ENCODE measurements around the gene FAM193B.

FAM193B gene

GRCh38 chr5:177545487-177546257 is 8.7 kb downstream of the FAM193B start:
- Histone ChIP-seq H2AK5ac (ENCODE audit: low read length) (no peak overlapping the region), H2BK120ac (ENCODE audit: insufficient read depth, low read length, poor library complexity) (no peak overlapping the region), H4K8ac (ENCODE audit: low read depth, low read length) (no peak overlapping the region), H3K9ac (ENCODE audit: low read length) (no peak overlapping the region), H3K23ac (ENCODE audit: low read length) (no peak overlapping the region), H3K14ac (ENCODE audit: low read length) (no peak overlapping the region), H2BK5ac (ENCODE audit: low read depth, low read length, poor library complexity) (peak overlapping the region; percentile 2), H3K27ac (ENCODE audit: low read depth, low read length) (peak overlapping the region; percentile 66), H3K4me1 (ENCODE audit: control insufficient read depth in 1 of 2, insufficient read depth in 2 of 2, low read length in 2 of 2) (peaks cover 8 to 18% of the 10 kb centered on the region in 2 experiments), H3K27me3 (ENCODE audit: insufficient read depth, low read length) (no peaks in the 10 kb centered on the region), H3K4me2 (ENCODE audit: low read length) (no peak overlapping the region), H3K4me3 (ENCODE audit: low read depth, low read length) (no peak overlapping the region), H4K91ac (ENCODE audit: low read depth, low read length) (no peak overlapping the region), H4K12ac (ENCODE audit: low read depth, low read length) (no peak overlapping the region), H3K79me1 (ENCODE audit: low read length) (no peaks in the 10 kb centered on the region), H3K36me3 (ENCODE audit: control insufficient read depth in 1 of 2, insufficient read depth in 2 of 2, low read length in 2 of 2) (peaks cover 3% of the 10 kb centered on the region in 2 experiments), H3K9me3 (ENCODE audit: insufficient read depth, low read depth, low read length) (no peaks in the 10 kb centered on the region), H2BK12ac (ENCODE audit: low read length) (no peak overlapping the region), H3K18ac (ENCODE audit: low read length) (no peak overlapping the region), H3K4ac (ENCODE audit: low read depth, low read length) (no peak overlapping the region), H3K79me2 (ENCODE audit: control insufficient read depth, insufficient read depth, low read length, poor library complexity) (no peaks in the 10 kb centered on the region), H2AFZ (ENCODE audit: insufficient read depth, low read length, poor library complexity) (no peak overlapping the region)
- WGBS (ENCODE audit: extremely low coverage, insufficient coverage, insufficient read length): no CpG with 5 or more reads among the region's 4 CpGs
- DNase-seq: peak; percentile 70 to 86

GRCh38 chr5:177542816-177543465 is 11.4 kb downstream of the FAM193B start:
- Histone ChIP-seq H3K23ac (ENCODE audit: low read length) (peak overlapping the region; percentile 41), H4K8ac (ENCODE audit: low read depth, low read length) (no peak overlapping the region), H3K14ac (ENCODE audit: low read length) (no peak overlapping the region), H3K79me1 (ENCODE audit: low read length) (no peaks in the 10 kb centered on the region), H3K9ac (ENCODE audit: low read length) (no peak overlapping the region), H4K12ac (ENCODE audit: low read depth, low read length) (no peak overlapping the region), H3K18ac (ENCODE audit: low read length) (no peak overlapping the region), H2BK120ac (ENCODE audit: insufficient read depth, low read length, poor library complexity) (no peak overlapping the region), H3K9me3 (ENCODE audit: insufficient read depth, low read depth, low read length) (no peaks in the 10 kb centered on the region), H2BK12ac (ENCODE audit: low read length) (no peak overlapping the region), H3K27ac (ENCODE audit: low read depth, low read length) (no peak overlapping the region), H3K79me2 (ENCODE audit: control insufficient read depth, insufficient read depth, low read length, poor library complexity) (no peaks in the 10 kb centered on the region), H3K4me1 (ENCODE audit: control insufficient read depth in 1 of 2, insufficient read depth in 2 of 2, low read length in 2 of 2) (peaks cover 8 to 25% of the 10 kb centered on the region in 2 experiments), H3K4me3 (ENCODE audit: low read depth, low read length) (no peak overlapping the region), H3K27me3 (ENCODE audit: insufficient read depth, low read length) (no peaks in the 10 kb centered on the region), H4K91ac (ENCODE audit: low read depth, low read length) (no peak overlapping the region), H3K4ac (ENCODE audit: low read depth, low read length) (peak overlapping the region; percentile 22), H3K36me3 (ENCODE audit: control insufficient read depth in 1 of 2, insufficient read depth in 2 of 2, low read length in 2 of 2) (peaks cover 11 to 13% of the 10 kb centered on the region in 2 experiments), H2BK5ac (ENCODE audit: low read depth, low read length, poor library complexity) (no peak overlapping the region), H2AFZ (ENCODE audit: insufficient read depth, low read length, poor library complexity) (no peak overlapping the region), H3K4me2 (ENCODE audit: low read length) (no peak overlapping the region), H2AK5ac (ENCODE audit: low read length) (no peak overlapping the region)
- WGBS (ENCODE audit: extremely low coverage, insufficient coverage, insufficient read length): no CpG with 5 or more reads among the region's 4 CpGs
- no peak for DNase-seq

- Histone ChIP-seq H3K79me1 (ENCODE audit: low read length) (no peaks in the 10 kb centered on the region), H3K27ac (ENCODE audit: low read depth, low read length) (no peak overlapping the region), H3K4me3 (ENCODE audit: low read depth, low read length) (no peak overlapping the region), H3K14ac (ENCODE audit: low read length) (no peak overlapping the region), H4K8ac (ENCODE audit: low read depth, low read length) (no peak overlapping the region), H4K12ac (ENCODE audit: low read depth, low read length) (no peak overlapping the region), H3K23ac (ENCODE audit: low read length) (no peak overlapping the region), H2BK120ac (ENCODE audit: insufficient read depth, low read length, poor library complexity) (no peak overlapping the region), H2AFZ (ENCODE audit: insufficient read depth, low read length, poor library complexity) (no peak overlapping the region), H2BK5ac (ENCODE audit: low read depth, low read length, poor library complexity) (no peak overlapping the region), H4K91ac (ENCODE audit: low read depth, low read length) (no peak overlapping the region), H3K18ac (ENCODE audit: low read length) (no peak overlapping the region), H3K9me3 (ENCODE audit: insufficient read depth, low read depth, low read length) (no peaks in the 10 kb centered on the region), H2BK12ac (ENCODE audit: low read length) (no peak overlapping the region), H3K9ac (ENCODE audit: low read length) (no peak overlapping the region), H3K27me3 (ENCODE audit: insufficient read depth, low read length) (no peaks in the 10 kb centered on the region), H2AK5ac (ENCODE audit: low read length) (no peak overlapping the region), H3K4me2 (ENCODE audit: low read length) (no peak overlapping the region), H3K4ac (ENCODE audit: low read depth, low read length) (peak overlapping the region; percentile 0), H3K79me2 (ENCODE audit: control insufficient read depth, insufficient read depth, low read length, poor library complexity) (no peaks in the 10 kb centered on the region), H3K4me1 (ENCODE audit: control insufficient read depth in 1 of 2, insufficient read depth in 2 of 2, low read length in 2 of 2) (peaks cover 2 to 14% of the 10 kb centered on the region in 2 experiments), H3K36me3 (ENCODE audit: control insufficient read depth in 1 of 2, insufficient read depth in 2 of 2, low read length in 2 of 2) (peaks cover 23 to 29% of the 10 kb centered on the region in 2 experiments)
- no peak for DNase-seq
- WGBS (ENCODE audit: extremely low coverage, insufficient coverage, insufficient read length): no CpG with 5 or more reads among the region's 3 CpGs
Observed at GRCh38 chr5:177540438-177540837, 13.9 kb downstream of the FAM193B start.

- no CpG with 5 or more reads among the region's 2 CpGs for WGBS (ENCODE audit: extremely low coverage, insufficient coverage, insufficient read length)
- H3K27ac ChIP-seq (ENCODE audit: low read depth, low read length): no peak overlapping the region
- no peak overlapping the region for H2BK12ac ChIP-seq (ENCODE audit: low read length)
- no peak overlapping the region for H3K14ac ChIP-seq (ENCODE audit: low read length)
- peaks cover 24 to 29% of the 10 kb centered on the region in 2 experiments for H3K36me3 ChIP-seq (ENCODE audit: control insufficient read depth in 1 of 2, insufficient read depth in 2 of 2, low read length in 2 of 2)
- no peak overlapping the region for H3K9ac ChIP-seq (ENCODE audit: low read length)
- no peak overlapping the region for H4K8ac ChIP-seq (ENCODE audit: low read depth, low read length)
- H3K4me1 ChIP-seq (ENCODE audit: control insufficient read depth in 1 of 2, insufficient read depth in 2 of 2, low read length in 2 of 2): peaks cover 2 to 11% of the 10 kb centered on the region in 2 experiments
- DNase-seq: no peak
- no peak overlapping the region for H3K18ac ChIP-seq (ENCODE audit: low read length)
- no peaks in the 10 kb centered on the region for H3K9me3 ChIP-seq (ENCODE audit: insufficient read depth, low read depth, low read length)
- no peak overlapping the region for H3K4me3 ChIP-seq (ENCODE audit: low read depth, low read length)
- no peak overlapping the region for H4K12ac ChIP-seq (ENCODE audit: low read depth, low read length)
- no peak overlapping the region for H3K23ac ChIP-seq (ENCODE audit: low read length)
- no peak overlapping the region for H2AK5ac ChIP-seq (ENCODE audit: low read length)
- H3K4me2 ChIP-seq (ENCODE audit: low read length): no peak overlapping the region
- no peaks in the 10 kb centered on the region for H3K79me1 ChIP-seq (ENCODE audit: low read length)
- no peak overlapping the region for H2BK120ac ChIP-seq (ENCODE audit: insufficient read depth, low read length, poor library complexity)
- H4K91ac ChIP-seq (ENCODE audit: low read depth, low read length): no peak overlapping the region
- H3K4ac ChIP-seq (ENCODE audit: low read depth, low read length): no peak overlapping the region
- no peak overlapping the region for H2BK5ac ChIP-seq (ENCODE audit: low read depth, low read length, poor library complexity)
- H3K79me2 ChIP-seq (ENCODE audit: control insufficient read depth, insufficient read depth, low read length, poor library complexity): no peaks in the 10 kb centered on the region
- no peaks in the 10 kb centered on the region for H3K27me3 ChIP-seq (ENCODE audit: insufficient read depth, low read length)
- no peak overlapping the region for H2AFZ ChIP-seq (ENCODE audit: insufficient read depth, low read length, poor library complexity)
Observed at GRCh38 chr5:177539411-177539810, 15.0 kb downstream of the FAM193B start.
